Left lung (tissue), 10 donors: ENCODE results near the gene KAT8. TPM values are rescaled to one million over a fixed set of nuclear protein-coding genes. Genes with fewer than 3 reads are reported as not detected.

ENCODE experiments used
- ATAC-seq: fragments of 200-7000 bp; cut with Tn5 transposase; one replicate; pipeline ENCODE4 v1.9.1; 2020; ENCODE audit warnings: moderate library complexity
- DNase-seq, 4 donors: peaks; one replicate each; pipeline ENCODE4 v3.0.0-alpha.2; 2013 to 2020
- H3K27ac ChIP-seq, 2 donors: fragments of 200-600 bp; sonication (generic) in 1 of 2; one replicate each; pipeline versions ENCODE4 v1.5.0 to v1.8.0; 2020 to 2021
- H3K27me3 ChIP-seq, 2 donors: fragments of 200-600 bp; sonication (generic) in 1 of 2; one replicate each; pipeline versions ENCODE4 v1.5.0 to v1.8.0; 2020 to 2021
- H3K36me3 ChIP-seq, 2 donors: fragments of 200-600 bp; sonication (generic) in 1 of 2; one replicate each; pipeline versions ENCODE4 v1.5.0 to v1.8.0; 2020 to 2021
- H3K4me1 ChIP-seq, 2 donors: fragments of 200-600 bp; one replicate each; pipeline ENCODE4 v1.8.0; 2021
- H3K4me3 ChIP-seq, 2 donors: fragments of 200-600 bp; sonication (generic) in 1 of 2; one replicate each; pipeline versions ENCODE4 v1.5.0 to v1.8.0; 2020 to 2021; ENCODE audit warnings: mild to moderate bottlenecking in 1 of 2
- H3K9me3 ChIP-seq, 2 donors: fragments of 200-600 bp; sonication (generic) in 1 of 2; one replicate each; pipeline versions ENCODE4 v1.5.0 to v1.8.0; 2020 to 2021
- intact Hi-C, 2 donors: fragments of 100-400 bp; cut with DNase I; formaldehyde crosslinking; loops; one replicate each; pipeline versions ENCODE4 v1.11.2 to v1.14.2; 2022
- polyA plus RNA-seq, 6 donors: library from polyadenylated mRNA; unstranded; fragments of 120-200 nt; gene quantifications; one replicate each; pipeline ENCODE4 v1.2.1, GENCODE V29; 2013; ENCODE audit not compliant: insufficient read length in 6 of 6
- total RNA-seq, 2 donors: library from RNA; stranded (reverse); fragmentation: NEBNext Ultra II Directional; extraction: Animal tissue kit (Norgen Biotek cat#: 25700); gene quantifications; one replicate each; pipeline ENCODE4 v1.2.1, GENCODE V29; 2021
- TF ChIP-seq, protein P1 (sequence below), 2 donors: fragments of 200-600 bp; sonication (generic) in 1 of 2; IDR thresholded peaks; one replicate each; pipeline versions ENCODE4 v1.5.0 to v1.8.0; 2021; ENCODE audit warnings: antibody characterized with exemption in 2 of 2
- donor health status: DM: no; HTN: yes; CAD: no.
- donor health status: DM: no; HTN: no; CAD: no.

KAT8 gene
- total and polyA plus RNA-seq, 8 donors: 49.8 to 74.6 (median 61.0) TPM

DNA sequence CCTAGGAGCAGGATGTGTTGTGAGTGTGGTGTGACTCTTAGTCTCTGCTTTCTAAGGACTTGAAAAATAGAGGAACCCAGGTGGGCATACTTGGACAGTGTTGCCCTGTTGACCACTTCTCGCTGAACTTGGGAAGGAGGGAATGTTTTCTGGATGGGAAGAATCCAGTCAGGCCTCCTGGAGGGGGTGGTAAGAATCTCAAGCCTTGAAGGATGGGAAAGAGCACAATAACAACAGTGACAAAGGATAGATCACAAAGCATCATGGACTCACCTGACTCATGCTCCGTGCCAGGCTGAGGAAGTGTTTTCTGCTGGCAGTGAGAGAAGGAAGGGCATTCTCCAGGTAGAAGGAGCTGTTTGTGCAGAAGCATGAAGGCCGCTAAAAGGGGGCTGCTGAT, 8.4 kb downstream of the KAT8 start:
- no peak overlapping the region for H3K4me3 ChIP-seq
- H3K27ac ChIP-seq: peak overlapping the region in 1 of 2 donors; percentile 97
- ATAC-seq: no peak
- H3K9me3 ChIP-seq: no peaks in the 10 kb centered on the region
- DNase-seq: no peak
- intact Hi-C loops: no loop called here
- no peaks in the 10 kb centered on the region for H3K27me3 ChIP-seq
- TF ChIP-seq, protein P1, sequence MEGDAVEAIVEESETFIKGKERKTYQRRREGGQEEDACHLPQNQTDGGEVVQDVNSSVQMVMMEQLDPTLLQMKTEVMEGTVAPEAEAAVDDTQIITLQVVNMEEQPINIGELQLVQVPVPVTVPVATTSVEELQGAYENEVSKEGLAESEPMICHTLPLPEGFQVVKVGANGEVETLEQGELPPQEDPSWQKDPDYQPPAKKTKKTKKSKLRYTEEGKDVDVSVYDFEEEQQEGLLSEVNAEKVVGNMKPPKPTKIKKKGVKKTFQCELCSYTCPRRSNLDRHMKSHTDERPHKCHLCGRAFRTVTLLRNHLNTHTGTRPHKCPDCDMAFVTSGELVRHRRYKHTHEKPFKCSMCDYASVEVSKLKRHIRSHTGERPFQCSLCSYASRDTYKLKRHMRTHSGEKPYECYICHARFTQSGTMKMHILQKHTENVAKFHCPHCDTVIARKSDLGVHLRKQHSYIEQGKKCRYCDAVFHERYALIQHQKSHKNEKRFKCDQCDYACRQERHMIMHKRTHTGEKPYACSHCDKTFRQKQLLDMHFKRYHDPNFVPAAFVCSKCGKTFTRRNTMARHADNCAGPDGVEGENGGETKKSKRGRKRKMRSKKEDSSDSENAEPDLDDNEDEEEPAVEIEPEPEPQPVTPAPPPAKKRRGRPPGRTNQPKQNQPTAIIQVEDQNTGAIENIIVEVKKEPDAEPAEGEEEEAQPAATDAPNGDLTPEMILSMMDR (IDR thresholded peaks at IDR 0.05): no peak
- H3K36me3 ChIP-seq: peaks cover 0 to 73% of the 10 kb centered on the region in 2 donors
- H3K4me1 ChIP-seq: peaks cover 13 to 46% of the 10 kb centered on the region in 2 donors

DNA sequence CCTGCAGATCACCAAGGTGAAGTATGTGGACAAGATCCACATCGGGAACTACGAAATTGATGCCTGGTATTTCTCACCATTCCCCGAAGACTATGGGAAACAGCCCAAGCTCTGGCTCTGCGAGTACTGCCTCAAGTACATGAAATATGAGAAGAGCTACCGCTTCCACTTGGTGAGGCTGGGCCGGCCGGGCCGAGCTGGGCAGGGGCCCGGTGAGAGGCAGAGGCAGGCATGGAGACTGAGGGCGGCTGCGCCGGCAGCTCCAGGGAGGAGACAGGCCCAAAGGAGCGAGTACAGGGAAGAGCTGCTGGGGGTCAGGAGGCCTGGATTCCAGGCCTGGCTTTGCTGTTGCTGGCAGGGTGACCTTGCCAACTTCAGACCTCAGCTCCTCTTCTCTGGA, 9.7 kb downstream of the KAT8 start:
- H3K36me3 ChIP-seq: peaks cover 0 to 73% of the 10 kb centered on the region in 2 donors
- peak; percentile 45 for ATAC-seq

DNA sequence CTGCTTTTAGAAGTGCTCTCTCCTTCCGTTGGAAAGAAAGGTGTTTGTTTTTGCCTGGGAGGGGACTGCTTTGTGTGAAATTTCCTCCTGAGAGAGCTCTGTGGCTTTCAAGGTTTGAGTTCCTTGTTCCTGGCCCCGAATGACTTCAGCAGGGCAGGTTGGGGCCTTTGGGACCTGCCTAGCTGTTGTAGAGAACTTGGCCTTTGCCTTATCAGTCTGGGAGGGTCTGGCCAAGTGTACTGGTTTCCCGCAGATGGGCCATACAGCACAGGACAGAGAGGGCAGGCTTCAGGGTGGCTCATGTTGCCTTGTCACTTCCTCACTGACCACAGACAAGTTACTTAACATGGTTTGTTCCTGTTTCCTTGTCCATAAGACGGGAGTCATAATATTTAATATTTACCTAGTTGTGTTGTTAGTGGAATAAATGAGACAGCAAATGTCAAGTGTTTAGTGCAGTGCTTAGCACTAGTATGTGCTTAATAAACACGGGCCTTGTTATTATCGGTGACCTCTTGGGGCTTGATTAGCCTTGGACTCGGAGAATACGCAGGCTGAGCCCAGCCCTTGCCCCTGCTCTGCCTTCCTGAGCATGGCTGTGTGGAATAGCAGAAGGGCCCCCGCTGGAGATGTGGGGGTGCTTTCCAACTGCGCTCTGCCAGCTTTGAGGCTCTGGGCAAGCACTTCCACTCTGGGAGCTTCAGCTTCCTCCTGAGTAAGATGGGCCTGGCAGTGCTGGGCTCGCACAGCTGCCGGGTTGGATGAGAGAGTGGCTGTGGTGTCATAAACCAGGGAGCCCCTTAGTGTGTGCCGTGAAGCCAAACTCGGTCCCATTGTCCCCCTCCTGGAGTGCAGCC, 11.5 kb downstream of the KAT8 start:
- peak in 3 of 4 donors; percentile 50 to 87 (median 84) for DNase-seq
- peaks cover 0 to 61% of the 10 kb centered on the region in 2 donors for H3K36me3 ChIP-seq
- peaks cover 17 to 73% of the 10 kb centered on the region in 2 donors for H3K4me1 ChIP-seq
- H3K27ac ChIP-seq: peak overlapping the region; percentile 90 to 97
- no peaks in the 10 kb centered on the region for H3K9me3 ChIP-seq
- no peak overlapping the region for H3K4me3 ChIP-seq
- peak; percentile 65 for ATAC-seq
- intact Hi-C loops: no loop called here
- no peaks in the 10 kb centered on the region for H3K27me3 ChIP-seq
- TF ChIP-seq, protein P1 (IDR thresholded peaks at IDR 0.05): no peak

More for the DNA sequence above, 9.7 kb downstream of the KAT8 start:
- intact Hi-C loops: no loop called here
- Histone ChIP-seq H3K4me1 (peaks cover 13 to 57% of the 10 kb centered on the region in 2 donors), H3K27ac (peak overlapping the region; percentile 90 to 97), H3K9me3 (no peaks in the 10 kb centered on the region), H3K4me3 (no peak overlapping the region), H3K27me3 (no peaks in the 10 kb centered on the region)
- peak in 1 of 4 donors; percentile 72 for DNase-seq
- TF ChIP-seq, protein P1 (IDR thresholded peaks at IDR 0.05): no peak

DNA sequence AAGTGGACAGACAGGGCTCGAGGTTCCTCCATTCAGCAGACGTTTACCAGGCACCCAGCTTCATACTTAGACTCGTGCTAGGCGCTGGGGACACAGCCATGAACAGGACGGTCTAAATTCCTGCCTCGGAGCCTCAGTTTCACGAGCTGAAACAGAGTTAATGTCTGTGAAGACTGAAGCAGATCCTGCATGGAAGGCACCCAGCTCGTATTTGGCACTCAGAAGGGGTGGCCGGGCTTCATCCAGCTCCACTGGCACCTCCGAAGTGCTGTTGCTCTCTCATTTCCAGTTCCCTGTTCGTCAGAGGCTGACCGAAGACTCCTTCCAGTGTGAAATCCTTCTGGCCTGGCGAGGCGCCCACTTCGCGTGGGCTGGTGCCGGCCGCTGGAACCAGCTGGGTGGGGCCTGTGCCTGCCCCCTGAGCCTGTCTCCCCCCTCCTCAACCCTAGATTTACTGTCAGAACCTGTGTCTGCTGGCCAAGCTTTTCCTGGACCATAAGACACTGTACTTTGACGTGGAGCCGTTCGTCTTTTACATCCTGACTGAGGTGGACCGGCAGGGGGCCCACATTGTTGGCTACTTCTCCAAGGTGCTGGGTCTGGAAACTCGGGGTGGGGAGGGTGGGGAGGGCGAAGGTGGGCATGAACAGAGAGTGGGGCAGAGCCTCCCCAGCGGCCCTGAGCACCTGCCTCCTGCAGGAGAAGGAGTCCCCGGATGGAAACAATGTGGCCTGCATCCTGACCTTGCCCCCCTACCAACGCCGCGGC, 12.3 kb downstream of the KAT8 start:
- H3K36me3 ChIP-seq: peaks cover 0 to 55% of the 10 kb centered on the region in 2 donors
- peak overlapping the region in 1 of 2 donors; percentile 4 for H3K4me3 ChIP-seq
- peak overlapping the region; percentile 90 to 97 for H3K27ac ChIP-seq
- peaks cover 17 to 81% of the 10 kb centered on the region in 2 donors for H3K4me1 ChIP-seq
- TF ChIP-seq, protein P1 (IDR thresholded peaks at IDR 0.05): no peak
- ATAC-seq (peak; percentile 6), DNase-seq (peak in 2 of 4 donors; percentile 77 to 89)
- intact Hi-C loops: no loop called here
- H3K9me3 ChIP-seq: no peaks in the 10 kb centered on the region
- H3K27me3 ChIP-seq: no peaks in the 10 kb centered on the region
